ENCODE data around the gene IL10RA. TPM values are rescaled to one million over a fixed set of nuclear protein-coding genes. Genes with fewer than 3 reads are reported as not detected.

The IL10RA gene
- total and polyA plus RNA-seq, 2 of the 4 experiments (the other 2 are of a cell fraction), result 0.12 TPM; not detected in 1

DNA sequence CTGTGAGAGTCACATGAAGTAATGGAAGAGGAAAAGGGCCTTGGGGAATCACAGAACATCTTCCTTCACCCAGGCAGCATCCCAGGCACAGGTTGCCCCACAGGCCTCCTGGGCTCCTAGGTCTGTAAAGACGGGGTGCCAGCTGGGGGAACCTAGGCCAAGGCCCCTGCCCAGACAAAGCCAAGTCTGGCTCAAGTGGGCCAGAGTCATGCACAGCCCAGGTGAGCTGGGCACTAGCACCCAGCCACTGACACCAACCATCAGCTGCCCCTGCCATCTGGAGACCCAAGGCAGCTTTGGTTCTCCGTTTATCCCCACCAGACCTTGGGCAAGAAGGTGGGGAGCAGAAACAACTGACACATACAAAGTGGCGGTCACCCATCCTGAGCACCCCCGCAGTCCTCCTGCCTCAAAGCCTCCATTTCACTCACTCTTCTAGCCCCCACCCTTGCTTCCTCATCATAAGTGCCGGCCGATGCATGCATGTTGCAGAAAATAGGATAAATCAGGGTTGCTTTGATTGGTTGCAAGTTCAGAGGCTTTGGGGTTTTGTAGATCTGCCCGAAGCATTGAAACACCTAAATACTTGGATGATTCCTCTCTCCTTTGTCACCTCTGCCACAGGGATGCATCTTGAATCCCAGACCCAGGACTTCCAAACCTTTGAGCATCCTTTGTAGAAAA, 64.2 kb downstream of the IL10RA start:
- Histone ChIP-seq H2AK5ac (ENCODE audit: low read depth, low read length) (no peak overlapping the region), H3K4ac (ENCODE audit: low read depth, low read length) (no peak overlapping the region), H2AFZ (replicated peaks; ENCODE audit: low read length, poor library complexity) (no peak overlapping the region), H4K8ac (ENCODE audit: low read depth in 2 of 2, low read length in 2 of 2) (no peak overlapping the region), H3K9ac (ENCODE audit: low read depth, low read length) (no peak overlapping the region), H2BK120ac (ENCODE audit: low read depth, low read length) (no peak overlapping the region), H3K4me1 (ENCODE audit: control insufficient read depth, insufficient read depth, low read length) (no peaks in the 10 kb centered on the region), H3K79me1 (ENCODE audit: low read depth in 1 of 2, low read length in 2 of 2) (no peaks in the 10 kb centered on the region), H4K20me1 (ENCODE audit: insufficient read depth, low read length) (no peaks in the 10 kb centered on the region), H3K27ac (ENCODE audit: insufficient read depth, low read length) (no peak overlapping the region), H3K36me3 (ENCODE audit: control insufficient read depth, insufficient read depth, low read length) (no peaks in the 10 kb centered on the region), H3K56ac (ENCODE audit: extremely low read depth, insufficient read depth, low read length) (no peak overlapping the region), H3K14ac (replicated peaks; ENCODE audit: low read depth, low read length) (no peak overlapping the region), H3K4me2 (ENCODE audit: low read depth, low read length) (no peak overlapping the region), H4K91ac (ENCODE audit: insufficient read depth, low read depth, low read length) (no peak overlapping the region), H3K27me3 (ENCODE audit: control insufficient read depth, insufficient read depth, low read length) (peaks cover 9% of the 10 kb centered on the region; the same call in 1 of the 2 replicates), H2BK20ac (ENCODE audit: low read depth, low read length) (no peak overlapping the region), H3K18ac (ENCODE audit: low read depth, low read length) (no peak overlapping the region), H3K4me3 (ENCODE audit: insufficient read depth, low read depth, low read length) (no peak overlapping the region), H3K23ac (ENCODE audit: low read depth, low read length) (no peak overlapping the region), H3K9me3 (ENCODE audit: control insufficient read depth, insufficient read depth, low read length) (no peaks in the 10 kb centered on the region), H3K9me1 (ENCODE audit: insufficient read depth, low read length) (no peaks in the 10 kb centered on the region), H2BK15ac (ENCODE audit: low read depth, low read length) (no peak overlapping the region), H4K5ac (ENCODE audit: low read depth, low read length) (no peak overlapping the region), H2AK9ac (replicated peaks; ENCODE audit: low read depth, low read length, poor library complexity) (no peak overlapping the region), H2BK5ac (ENCODE audit: low read depth, low read length, poor library complexity, severe bottlenecking) (no peak overlapping the region)
- ChIA-PET CTCF (no interaction called here), POLR2A (ENCODE audit: unreplicated experiment) (no interaction called here)
- intact Hi-C loops (cut with micrococcal nuclease) (no loop called here), dilution Hi-C loops (cut with HindIII; ENCODE audit: low sequenced_read_pairs, unreplicated experiment) (no loop called here), in situ Hi-C loops (cut with MboI; ENCODE audit: low sequenced_read_pairs) (no loop called here)
- no peak for ATAC-seq (ENCODE audit: low read depth)
- no peak for DNase-seq
- TF ChIP-seq CEBPB (IDR thresholded peaks at IDR 0.05; ENCODE audit: low read depth, low read length), result no peak
- TF ChIP-seq MXI1 (IDR thresholded peaks at IDR 0.05; ENCODE audit: borderline replicate concordance, low read depth, low read length), result no peak
- WGBS, 2 experiments (ENCODE audit: extremely low coverage in 2 of 2, insufficient read length in 1 of 2), result 40% methylated on average over 1 of the region's 7 CpGs; no CpG with 5 or more reads in 1 of the 2 experiments
- BruUV-seq (replicated peaks), result no TSS peak

Other genes with a start within 250 kb of the IL10RA start
- gene DSCAML1, start 189.2 kb upstream of the IL10RA start, total RNA-seq (2012; rRNA removed), result not detected in 2 replicates
- gene DSCAML1, start 189.2 kb upstream of the IL10RA start, polyA plus RNA-seq (2012; rRNA removed), result not detected in 2 replicates
- gene FXYD2, start 161.7 kb upstream of the IL10RA start, total RNA-seq (2012; rRNA removed), result not detected in 2 replicates
- 0.09 TPM in 1 of 2 replicates, not detected in the other for gene FXYD2, start 161.7 kb upstream of the IL10RA start, polyA plus RNA-seq (2012; rRNA removed)
- gene FXYD6, start 109.7 kb upstream of the IL10RA start, total RNA-seq (2012; rRNA removed), result not detected in 2 replicates
- 0.32 and 0.36 TPM in 2 replicates for gene FXYD6, start 109.7 kb upstream of the IL10RA start, polyA plus RNA-seq (2012; rRNA removed)
- gene TMPRSS13, start 57.0 kb upstream of the IL10RA start, total RNA-seq (2012; rRNA removed), result not detected in 2 replicates
- gene TMPRSS13, start 57.0 kb upstream of the IL10RA start, polyA plus RNA-seq (2012; rRNA removed), result not detected in 2 replicates
- gene TMPRSS4, start 90.7 kb downstream of the IL10RA start, total RNA-seq (2012; rRNA removed), result not detected in 2 replicates
- not detected in 2 replicates for gene TMPRSS4, start 90.7 kb downstream of the IL10RA start, polyA plus RNA-seq (2012; rRNA removed)
- gene SMIM35, start 100.6 kb downstream of the IL10RA start, total RNA-seq (2012; rRNA removed), result not detected in 2 replicates
- not detected in 2 replicates for gene SMIM35, start 100.6 kb downstream of the IL10RA start, polyA plus RNA-seq (2012; rRNA removed)
- gene SCN4B, start 166.4 kb downstream of the IL10RA start, total RNA-seq (2012; rRNA removed), result under 0.01 and 0.18 TPM in 2 replicates
- gene SCN4B, start 166.4 kb downstream of the IL10RA start, polyA plus RNA-seq (2012; rRNA removed), result 0.33 and 0.44 TPM in 2 replicates
- under 0.01 TPM in 2 replicates for gene SCN2B, start 190.2 kb downstream of the IL10RA start, total RNA-seq (2012; rRNA removed)
- gene SCN2B, start 190.2 kb downstream of the IL10RA start, polyA plus RNA-seq (2012; rRNA removed), result 0.05 and 0.10 TPM in 2 replicates
- not detected in 2 replicates for gene JAML, start 238.6 kb downstream of the IL10RA start, total RNA-seq (2012; rRNA removed)
- gene JAML, start 238.6 kb downstream of the IL10RA start, polyA plus RNA-seq (2012; rRNA removed), result not detected in 2 replicates